T-helper 17 cell (primary cell): ENCODE data around the gene IFT57. TPM values are rescaled to one million over a fixed set of nuclear protein-coding genes. Genes with fewer than 3 reads are reported as not detected.
"Not testable (repeated sequence)": the region's sequence is repeated elsewhere in the genome, so short reads cannot be mapped to it uniquely, and the experiment has no call there.

ENCODE experiments used
- ATAC-seq: fragments of 150-1000 bp; cut with Tn5 transposase; 2 replicates; pipeline ENCODE4 v1.10.0; 2021; ENCODE audit warnings: mild to moderate bottlenecking, moderate library complexity
- DNase-seq, 3 donors: peaks; one replicate each; pipeline versions ENCODE4 v3.0.0 to v3.0.0-alpha.2; 2020 to 2021
- H3K9me3 ChIP-seq: one replicate; pipeline ENCODE4 v1.7.0; 2013; ENCODE audit warnings: low read length, mild to moderate bottlenecking; ENCODE audit not compliant: control insufficient read depth, poor library complexity, severe bottlenecking
- H3K27ac Mint-ChIP-seq: one replicate; pipeline ENCODE4 v1.8.0; 2022; ENCODE audit warnings: mild to moderate bottlenecking, moderate library complexity, mixed read lengths
- H3K27me3 Mint-ChIP-seq: one replicate; pipeline ENCODE4 v1.8.0; 2022; ENCODE audit warnings: mixed read lengths
- H3K36me3 Mint-ChIP-seq: one replicate; pipeline ENCODE4 v1.8.0; 2022; ENCODE audit warnings: low read depth, mixed read lengths
- H3K4me1 Mint-ChIP-seq: one replicate; pipeline ENCODE4 v1.8.0; 2022; ENCODE audit warnings: mild to moderate bottlenecking, mixed read lengths
- H3K4me3 Mint-ChIP-seq: one replicate; pipeline ENCODE4 v1.8.0; 2022; ENCODE audit warnings: mild to moderate bottlenecking, moderate library complexity, mixed read lengths
- total RNA-seq, 4 donors: library from RNA in 2 of 4; stranded (reverse) in 2 of 4; gene quantifications; one replicate each; pipeline ENCODE4 v1.2.3 and lab custom pipeline; 2022 to 2026

Gene IFT57, protein sequence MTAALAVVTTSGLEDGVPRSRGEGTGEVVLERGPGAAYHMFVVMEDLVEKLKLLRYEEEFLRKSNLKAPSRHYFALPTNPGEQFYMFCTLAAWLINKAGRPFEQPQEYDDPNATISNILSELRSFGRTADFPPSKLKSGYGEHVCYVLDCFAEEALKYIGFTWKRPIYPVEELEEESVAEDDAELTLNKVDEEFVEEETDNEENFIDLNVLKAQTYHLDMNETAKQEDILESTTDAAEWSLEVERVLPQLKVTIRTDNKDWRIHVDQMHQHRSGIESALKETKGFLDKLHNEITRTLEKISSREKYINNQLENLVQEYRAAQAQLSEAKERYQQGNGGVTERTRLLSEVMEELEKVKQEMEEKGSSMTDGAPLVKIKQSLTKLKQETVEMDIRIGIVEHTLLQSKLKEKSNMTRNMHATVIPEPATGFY
- 10 to 100 TPM; 48.4 to 52.9 TPM for total RNA-seq
- total RNA-seq (lab: John Stamatoyannopoulos, UW), result 50.5 to 50.9 reads per million in 2 donors

DNA sequence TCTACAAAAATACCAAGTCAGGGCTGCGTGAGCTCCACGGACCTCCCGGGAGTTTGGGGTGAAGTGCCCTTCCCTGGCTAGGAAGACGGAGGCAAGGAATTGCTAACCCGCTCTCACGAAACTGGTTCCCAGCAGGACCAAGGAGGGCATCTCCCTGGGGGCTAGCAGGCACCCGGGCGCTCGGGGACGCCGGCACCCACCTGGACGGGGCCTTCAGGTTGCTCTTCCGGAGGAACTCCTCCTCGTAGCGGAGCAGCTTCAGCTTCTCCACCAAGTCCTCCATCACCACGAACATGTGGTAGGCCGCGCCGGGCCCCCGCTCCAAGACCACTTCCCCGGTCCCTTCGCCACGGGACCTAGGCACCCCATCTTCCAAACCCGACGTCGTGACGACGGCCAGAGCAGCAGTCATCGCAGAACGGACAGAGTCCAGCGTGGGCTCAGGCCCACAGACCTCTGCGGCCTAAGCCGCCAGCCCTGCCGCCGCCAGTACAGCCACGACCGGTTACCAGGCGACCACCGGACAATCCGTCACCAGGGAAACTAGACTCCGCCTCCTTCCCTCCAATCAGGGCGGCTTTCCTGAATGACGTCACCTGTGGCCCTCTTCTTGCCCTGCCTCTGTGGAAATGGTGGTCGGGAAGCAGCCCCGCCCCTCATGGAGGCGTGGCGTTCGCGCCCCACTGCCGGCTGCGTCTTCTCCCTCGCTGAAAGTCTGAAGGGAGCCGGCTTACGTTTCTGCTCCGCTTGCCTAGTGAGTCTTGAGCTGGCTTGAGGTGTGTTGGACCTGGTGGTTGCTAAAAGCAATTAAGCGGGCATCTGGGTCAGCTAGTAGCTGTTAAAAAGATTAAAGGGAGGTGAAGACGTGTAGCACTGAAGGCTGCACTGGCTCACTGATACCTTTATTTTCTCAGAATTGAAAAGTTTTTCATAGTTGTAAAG is at the start of gene IFT57:
TSS of gene IFT57 (minus strand) at position 514 of the 942 bp plus-strand sequence. CDS start at position 412, 102 bp downstream.
- H3K36me3 Mint-ChIP-seq, result peaks cover 3% of the 10 kb centered on the region
- H3K27ac Mint-ChIP-seq, result peak within 1 kb of the TSS; percentile 100
- peaks cover 43% of the 10 kb centered on the region for H3K4me1 Mint-ChIP-seq
- no peaks in the 10 kb centered on the region for H3K9me3 ChIP-seq
- ATAC-seq (peak; percentile 94), DNase-seq (peak; percentile 90 to 96 (median 91))
- H3K27me3 Mint-ChIP-seq, result no peaks in the 10 kb centered on the region
- peak within 1 kb of the TSS; percentile 100 for H3K4me3 Mint-ChIP-seq

DNA sequence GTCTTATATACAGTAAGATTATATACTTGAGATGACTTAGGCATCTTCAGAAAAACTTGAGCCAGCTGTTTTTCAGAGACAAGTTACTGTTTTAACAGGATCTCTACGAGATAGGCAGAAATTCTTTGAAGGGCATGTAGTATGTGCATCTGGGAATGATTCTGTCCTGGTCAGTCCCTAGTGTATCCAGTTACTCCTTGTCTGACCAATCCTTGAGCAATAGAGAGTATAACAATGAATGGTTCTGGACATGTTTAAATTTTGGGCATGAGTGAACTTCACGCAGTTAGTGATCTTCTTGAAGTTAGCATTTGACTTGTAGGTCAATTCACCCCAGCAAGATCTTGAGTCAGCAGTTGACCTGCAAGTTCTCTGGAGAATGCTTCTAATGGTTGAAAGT is 49.4 kb upstream of the IFT57 start:
- no peaks in the 10 kb centered on the region for H3K9me3 ChIP-seq
- Mint-ChIP-seq H3K4me1 (no peaks in the 10 kb centered on the region), H3K27me3 (no peaks in the 10 kb centered on the region), H3K4me3 (no peak overlapping the region), H3K27ac (no peak overlapping the region), H3K36me3 (peaks cover 4% of the 10 kb centered on the region)
- ATAC-seq (no peak), DNase-seq (no peak)

DNA sequence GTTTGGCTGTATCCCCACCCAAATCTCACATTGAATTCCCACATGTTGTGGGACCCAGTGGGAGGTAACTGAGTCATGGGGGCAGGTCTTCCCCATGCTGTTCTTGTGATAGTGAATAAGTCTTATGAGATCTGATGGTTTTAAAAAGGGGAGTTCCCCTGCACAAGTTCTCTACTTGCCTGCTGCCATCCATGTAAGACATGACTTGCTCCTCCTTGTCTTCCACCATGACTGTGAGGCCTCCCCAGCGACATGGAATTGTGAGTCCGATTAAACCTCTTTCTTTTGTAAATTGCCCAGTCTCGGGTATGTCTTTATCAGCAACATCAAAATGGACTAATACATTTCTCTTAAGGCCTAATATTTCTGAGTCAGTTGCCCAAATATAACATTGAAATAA is 46.0 kb upstream of the IFT57 start:
- ATAC-seq, H3K4me1 Mint-ChIP-seq, DNase-seq, H3K36me3 Mint-ChIP-seq, H3K27ac Mint-ChIP-seq, H3K4me3 Mint-ChIP-seq, H3K9me3 ChIP-seq, H3K27me3 Mint-ChIP-seq: not testable (repeated sequence)

DNA sequence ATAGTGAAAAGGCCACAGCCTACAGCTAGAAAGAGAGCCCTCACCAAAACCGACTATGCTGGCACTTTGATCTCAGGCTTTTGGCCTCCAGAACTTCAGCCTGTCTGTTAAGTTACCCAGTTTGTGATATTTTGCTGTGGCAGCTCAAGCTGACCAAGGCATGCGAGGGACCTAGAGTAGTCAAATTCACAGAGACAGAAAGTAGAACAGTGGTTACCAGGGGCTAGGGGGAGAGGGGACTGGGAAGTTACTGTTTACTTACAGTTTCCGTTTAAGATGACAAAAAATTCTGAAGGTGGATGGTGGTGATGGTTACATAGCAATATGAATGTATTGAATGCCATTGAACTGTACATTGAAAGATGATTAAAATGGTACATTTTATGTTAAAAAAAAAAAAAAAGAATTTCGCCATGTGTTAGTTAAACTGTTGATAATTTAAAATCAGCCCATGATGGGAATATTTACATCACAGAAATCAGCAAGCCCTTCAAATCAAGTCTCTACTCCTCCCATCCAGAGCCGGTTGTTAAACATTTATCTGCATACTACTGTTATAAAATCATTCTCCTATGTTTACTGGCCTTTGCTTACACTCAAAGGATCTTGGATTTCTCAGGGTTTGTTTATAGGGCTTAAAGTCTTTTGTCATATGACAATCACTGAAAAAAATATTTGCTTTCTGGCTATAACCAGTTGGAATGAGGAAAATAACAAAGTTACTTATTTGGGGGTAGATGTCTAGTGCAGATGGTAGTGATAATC is 42.5 kb upstream of the IFT57 start:
- H3K27ac Mint-ChIP-seq, ATAC-seq, H3K4me1 Mint-ChIP-seq, H3K4me3 Mint-ChIP-seq, H3K36me3 Mint-ChIP-seq, DNase-seq, H3K27me3 Mint-ChIP-seq, H3K9me3 ChIP-seq: not testable (repeated sequence)

DNA sequence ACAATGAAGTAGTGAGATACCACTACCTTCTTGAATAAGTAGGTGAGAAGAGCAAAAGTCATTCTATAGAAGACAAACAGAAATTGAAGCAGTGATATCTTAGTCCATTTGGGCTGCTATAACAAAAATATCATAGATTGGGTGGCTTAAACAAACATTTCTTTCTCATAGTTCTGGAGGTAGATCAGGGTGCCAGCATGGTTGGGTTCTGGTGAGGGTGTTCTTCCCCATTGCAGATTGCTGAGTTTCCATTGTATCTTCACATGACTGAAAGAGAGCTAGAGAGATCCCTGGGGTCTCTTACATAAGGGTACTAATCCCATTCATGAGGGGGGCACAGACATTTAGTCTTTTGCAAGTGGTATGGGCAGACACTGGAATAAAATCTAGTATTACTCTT is 32.9 kb upstream of the IFT57 start:
- no peak for ATAC-seq
- Mint-ChIP-seq H3K4me3 (no peak overlapping the region), H3K27me3 (no peaks in the 10 kb centered on the region), H3K36me3 (no peaks in the 10 kb centered on the region), H3K27ac (no peak overlapping the region), H3K4me1 (no peaks in the 10 kb centered on the region)
- H3K9me3 ChIP-seq, result no peaks in the 10 kb centered on the region
- DNase-seq, result no peak

DNA sequence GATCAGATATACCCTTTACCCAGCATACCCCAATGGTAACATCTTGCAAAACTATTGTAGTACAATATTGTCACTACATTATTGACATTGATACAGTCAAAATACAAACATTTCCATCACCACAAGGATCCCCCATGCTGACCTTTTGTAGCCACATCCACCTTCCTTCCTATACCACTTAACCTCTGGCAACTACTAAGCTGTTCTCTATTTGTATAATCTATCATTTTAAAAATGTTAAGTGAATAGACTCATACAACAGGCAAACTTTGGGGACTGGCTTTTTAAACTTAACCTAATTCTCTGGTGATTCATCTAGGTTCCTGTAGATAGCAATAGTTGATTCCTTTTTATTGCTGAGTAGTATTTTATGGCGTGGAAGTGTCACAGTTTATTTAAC is 29.6 kb upstream of the IFT57 start:
- H3K27me3 Mint-ChIP-seq, result no peaks in the 10 kb centered on the region
- H3K4me1 Mint-ChIP-seq, result no peaks in the 10 kb centered on the region
- ATAC-seq, result no peak

DNA sequence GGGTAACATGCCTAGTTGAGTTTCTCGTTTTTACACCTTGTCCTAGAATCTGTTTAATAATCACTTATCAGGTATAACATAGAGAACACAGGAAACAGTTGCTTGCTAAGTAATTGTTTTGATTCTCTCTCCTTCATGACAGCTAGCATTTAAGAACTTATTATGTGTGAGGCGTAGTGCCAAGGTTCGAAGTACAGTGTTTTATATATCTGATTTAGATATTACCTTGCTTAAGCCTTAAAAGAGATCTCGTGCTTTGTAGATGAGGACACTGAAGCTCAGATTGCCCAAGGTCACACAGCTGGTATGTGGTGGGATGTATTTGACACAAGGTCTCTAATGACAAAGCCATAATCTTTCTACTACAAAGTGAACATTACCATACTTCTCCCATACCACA is 29.0 kb upstream of the IFT57 start:
- Mint-ChIP-seq H3K27ac (no peak overlapping the region), H3K4me3 (no peak overlapping the region), H3K27me3 (no peaks in the 10 kb centered on the region), H3K36me3 (no peaks in the 10 kb centered on the region), H3K4me1 (peaks cover 2% of the 10 kb centered on the region)
- no peak for DNase-seq
- ATAC-seq, result no peak
- H3K9me3 ChIP-seq, result no peaks in the 10 kb centered on the region

More for the DNA sequence above, 29.6 kb upstream of the IFT57 start:
- no peak for DNase-seq
- Mint-ChIP-seq H3K27ac (no peak overlapping the region), H3K36me3 (no peaks in the 10 kb centered on the region), H3K4me3 (no peak overlapping the region)
- H3K9me3 ChIP-seq, result no peaks in the 10 kb centered on the region

DNA sequence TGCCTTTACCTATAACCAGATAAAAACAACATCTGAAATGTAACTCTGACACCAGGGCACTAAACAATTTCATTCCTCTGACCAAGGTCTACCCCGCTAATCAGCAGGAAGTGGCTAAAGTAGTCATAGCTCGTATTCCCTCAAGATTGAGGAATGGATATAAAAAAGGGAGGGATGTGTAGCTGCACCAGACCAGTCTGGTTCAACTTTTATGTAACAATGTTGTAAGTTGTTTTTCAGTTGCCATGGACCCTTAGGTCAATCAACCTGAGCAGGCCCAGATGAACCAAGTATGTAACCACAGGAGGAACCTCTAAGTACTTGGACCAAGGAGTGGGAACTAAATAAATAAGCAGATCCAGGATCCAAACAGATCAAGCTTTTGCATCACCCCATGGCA is 28.4 kb upstream of the IFT57 start:
- Mint-ChIP-seq H3K36me3 (no peaks in the 10 kb centered on the region), H3K27ac (no peak overlapping the region), H3K27me3 (no peaks in the 10 kb centered on the region), H3K4me1 (peaks cover 3% of the 10 kb centered on the region), H3K4me3 (no peak overlapping the region)
- ATAC-seq (no peak), DNase-seq (no peak)
- no peaks in the 10 kb centered on the region for H3K9me3 ChIP-seq

DNA sequence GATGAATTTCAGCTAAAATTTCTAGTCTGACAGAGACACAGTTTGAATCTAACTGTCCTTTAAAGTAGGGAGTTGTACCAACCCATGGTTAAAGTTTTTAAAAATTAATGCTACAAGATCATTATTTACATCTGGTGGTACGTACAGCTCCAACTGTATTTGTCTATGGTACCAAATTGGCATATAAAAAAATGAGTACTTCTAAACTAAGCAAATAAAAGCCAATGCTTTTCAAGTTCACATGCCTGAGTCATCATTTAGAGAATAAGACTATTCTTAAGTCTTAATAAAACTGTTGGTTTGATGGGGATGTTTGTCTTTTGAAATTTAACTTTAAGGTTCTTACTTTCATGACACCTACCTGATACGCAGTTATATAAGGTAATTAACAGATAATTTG is 21.0 kb upstream of the IFT57 start:
- no peak overlapping the region for H3K27ac Mint-ChIP-seq
- no peaks in the 10 kb centered on the region for H3K36me3 Mint-ChIP-seq
- no peaks in the 10 kb centered on the region for H3K27me3 Mint-ChIP-seq
- H3K4me3 Mint-ChIP-seq, result no peak overlapping the region
- peaks cover 5% of the 10 kb centered on the region for H3K4me1 Mint-ChIP-seq
- DNase-seq (no peak), ATAC-seq (no peak)
- no peaks in the 10 kb centered on the region for H3K9me3 ChIP-seq

DNA sequence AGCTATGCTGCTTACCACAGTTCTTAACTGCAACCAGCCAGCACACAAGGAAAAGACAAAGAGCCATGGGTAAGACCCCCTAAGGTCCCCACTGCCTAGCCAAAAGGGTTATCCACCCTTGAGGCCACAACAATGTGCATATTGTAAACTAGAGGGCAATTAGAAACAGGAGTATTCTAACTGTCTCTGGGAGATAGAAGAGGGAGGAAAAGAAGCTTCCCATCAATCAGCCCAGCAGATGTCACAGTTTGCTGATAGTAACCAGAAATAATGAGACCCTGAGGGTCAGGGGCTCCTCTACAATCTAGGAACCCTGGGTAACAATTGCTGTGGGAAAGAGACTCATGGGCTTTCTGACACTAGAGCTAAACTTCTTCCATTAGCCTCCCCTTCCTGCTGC is 20.6 kb upstream of the IFT57 start:
- ATAC-seq, result no peak
- no peaks in the 10 kb centered on the region for H3K9me3 ChIP-seq
- no peaks in the 10 kb centered on the region for H3K27me3 Mint-ChIP-seq
- no peaks in the 10 kb centered on the region for H3K36me3 Mint-ChIP-seq
- DNase-seq, result no peak
- no peak overlapping the region for H3K4me3 Mint-ChIP-seq
- H3K4me1 Mint-ChIP-seq, result peaks cover 5% of the 10 kb centered on the region
- H3K27ac Mint-ChIP-seq, result no peak overlapping the region

DNA sequence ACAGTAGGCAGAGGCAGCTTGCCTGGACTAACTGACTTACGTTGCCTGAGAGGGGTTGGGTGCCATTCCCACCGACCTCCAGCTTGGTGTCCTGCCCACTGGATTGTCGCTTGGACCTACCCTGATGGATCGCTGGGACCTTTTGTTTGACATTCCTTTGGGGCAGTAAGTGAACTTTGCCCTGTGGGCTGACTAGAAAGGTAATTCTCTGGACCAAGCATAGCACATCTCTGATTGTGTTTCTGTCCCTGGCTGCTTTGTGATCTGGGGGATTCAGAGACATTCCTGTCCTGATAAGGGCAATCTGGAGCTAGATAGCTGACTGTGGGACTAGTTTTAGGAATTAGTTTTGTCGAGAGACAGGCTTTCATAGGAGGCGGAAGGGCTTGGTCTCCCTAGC is 19.5 kb upstream of the IFT57 start:
- H3K4me1 Mint-ChIP-seq, result peaks cover 5% of the 10 kb centered on the region
- no peaks in the 10 kb centered on the region for H3K27me3 Mint-ChIP-seq
- ATAC-seq, result no peak
- no peaks in the 10 kb centered on the region for H3K9me3 ChIP-seq
- no peak overlapping the region for H3K27ac Mint-ChIP-seq
- no peak for DNase-seq
- H3K36me3 Mint-ChIP-seq, result no peaks in the 10 kb centered on the region
- no peak overlapping the region for H3K4me3 Mint-ChIP-seq

DNA sequence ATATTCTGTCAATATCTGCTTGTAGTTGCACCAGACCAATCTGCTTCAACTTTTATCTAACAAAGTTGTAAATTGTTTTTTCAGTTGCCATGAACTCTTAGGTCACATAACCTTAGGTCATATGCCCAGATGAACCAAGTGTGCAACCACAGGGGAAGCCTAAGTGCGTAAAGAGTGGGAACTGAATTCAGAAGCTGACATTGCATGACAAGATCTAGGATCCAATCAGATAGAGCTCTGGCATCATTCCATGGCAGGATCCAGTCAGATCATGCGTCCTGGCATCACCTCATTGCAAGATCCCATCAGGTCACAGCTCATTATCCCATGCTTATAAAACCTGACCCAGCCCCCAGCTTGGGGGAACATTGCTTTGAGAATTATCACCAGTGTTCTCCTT is 18.9 kb upstream of the IFT57 start:
- Mint-ChIP-seq H3K27ac (no peak overlapping the region), H3K4me1 (peaks cover 2% of the 10 kb centered on the region), H3K4me3 (no peak overlapping the region), H3K27me3 (no peaks in the 10 kb centered on the region), H3K36me3 (no peaks in the 10 kb centered on the region)
- DNase-seq (no peak), ATAC-seq (no peak)
- no peaks in the 10 kb centered on the region for H3K9me3 ChIP-seq

DNA sequence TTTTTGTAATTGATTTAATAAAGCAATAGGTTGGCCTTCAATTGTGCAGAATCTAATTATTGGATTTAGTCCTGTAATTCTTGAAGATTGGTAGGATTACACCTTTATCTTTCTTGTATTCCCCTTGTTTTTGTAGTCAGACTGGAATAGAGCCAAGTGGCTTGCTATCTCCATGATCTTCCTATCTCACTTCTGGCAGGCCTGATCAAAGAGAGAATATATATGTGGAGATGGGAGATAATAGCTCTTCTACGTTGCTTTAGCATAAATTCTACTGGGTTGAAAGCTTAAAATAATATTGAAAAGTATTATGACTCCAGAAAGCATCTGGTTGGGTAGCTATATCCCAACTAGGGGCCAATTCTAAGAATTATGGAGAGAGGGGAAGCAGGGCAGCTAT is 16.9 kb upstream of the IFT57 start:
- no peak for ATAC-seq
- H3K36me3 Mint-ChIP-seq, result no peaks in the 10 kb centered on the region
- no peaks in the 10 kb centered on the region for H3K27me3 Mint-ChIP-seq
- H3K4me1 Mint-ChIP-seq, result peaks cover 2% of the 10 kb centered on the region
- H3K27ac Mint-ChIP-seq, result no peak overlapping the region
- H3K9me3 ChIP-seq, result no peaks in the 10 kb centered on the region
- no peak for DNase-seq
- no peak overlapping the region for H3K4me3 Mint-ChIP-seq
